Activated T-helper 2 cell treated with anti-CD3 and anti-CD28 coated beads, Interferon-gamma antibody, Interleukin-2, Interleukin-4, amounts not matched to agents 10 μg/mL and 5 μg/mL and 100 μg/mL, durations not matched to agents 14 hours and 24 hours and 36 hours (primary cell): ENCODE results near the gene DDX24. TPM values are rescaled to one million over a fixed set of nuclear protein-coding genes. Genes with fewer than 3 reads are reported as not detected.

ENCODE experiments used
- DNase-seq: peaks from one replicate; pipeline ENCODE4 v3.0.0; 2021; ENCODE audit warnings: low spot score
- H3K27ac Mint-ChIP-seq: one replicate; pipeline ENCODE4 v1.8.0; 2021; ENCODE audit warnings: mixed read lengths
- H3K27me3 Mint-ChIP-seq: one replicate; pipeline ENCODE4 v1.8.0; 2021; ENCODE audit warnings: low read depth, mixed read lengths
- H3K36me3 Mint-ChIP-seq: one replicate; pipeline ENCODE4 v1.8.0; 2021; ENCODE audit warnings: low read depth, mixed read lengths
- H3K4me1 Mint-ChIP-seq: one replicate; pipeline ENCODE4 v1.8.0; 2021; ENCODE audit warnings: low read depth, mixed read lengths
- H3K4me3 Mint-ChIP-seq: one replicate; pipeline ENCODE4 v1.8.0; 2021; ENCODE audit warnings: low read depth, mild to moderate bottlenecking, moderate library complexity, mixed read lengths
- H3K9me3 Mint-ChIP-seq: one replicate; pipeline ENCODE4 v1.8.0; 2021; ENCODE audit warnings: mixed read lengths
- intact Hi-C: fragments of 100-400 bp; cut with micrococcal nuclease; formaldehyde crosslinking; loops from one replicate; pipeline ENCODE4 v1.15.1; 2023
- total RNA-seq: library from RNA; stranded (reverse); gene quantifications from 2 replicates; pipeline ENCODE4 v1.2.3, GENCODE V29; 2022

DDX24 gene
- total RNA-seq, 1 donor from 2014 or later, result 277 TPM

DNA sequence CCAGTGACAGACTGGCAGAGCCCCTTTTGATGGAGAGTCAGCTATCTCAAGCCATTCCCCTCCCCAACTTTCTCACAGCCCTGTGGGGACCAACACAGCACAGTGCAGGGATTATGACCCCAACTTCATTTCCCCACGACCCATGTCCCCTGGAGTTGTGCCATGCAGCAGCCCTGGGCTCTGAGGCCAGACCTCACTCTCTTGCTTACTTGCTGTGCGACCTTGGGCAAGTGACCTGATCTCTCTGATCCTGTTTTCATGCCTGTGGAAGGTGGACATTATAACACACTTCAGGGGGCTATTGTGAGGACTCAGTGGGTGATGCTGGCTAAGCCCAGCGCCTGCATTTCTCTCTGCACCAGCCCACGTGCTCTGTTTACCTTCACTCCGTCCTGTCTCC is 40.8 kb downstream of the DDX24 start:
- Mint-ChIP-seq H3K27me3 (no peaks in the 10 kb centered on the region), H3K9me3 (no peaks in the 10 kb centered on the region), H3K4me1 (peaks cover 3% of the 10 kb centered on the region), H3K4me3 (no peak overlapping the region), H3K27ac (no peak overlapping the region), H3K36me3 (peaks cover 3% of the 10 kb centered on the region)
- no peak for DNase-seq
- intact Hi-C loops, result no loop called here

- H3K4me1 Mint-ChIP-seq, result peaks cover 3% of the 10 kb centered on the region
- H3K27ac Mint-ChIP-seq, result no peak overlapping the region
- intact Hi-C loops, result no loop called here
- no peaks in the 10 kb centered on the region for H3K27me3 Mint-ChIP-seq
- no peak for DNase-seq
- H3K9me3 Mint-ChIP-seq, result no peaks in the 10 kb centered on the region
- no peak overlapping the region for H3K4me3 Mint-ChIP-seq
- no peaks in the 10 kb centered on the region for H3K36me3 Mint-ChIP-seq
Measured at GRCh38 chr14:94038921-94039629, 41.9 kb downstream of the DDX24 start.

GRCh38 chr14:94038510-94038909 is 42.5 kb downstream of the DDX24 start:
- intact Hi-C loops, result no loop called here
- no peak for DNase-seq
- Mint-ChIP-seq H3K36me3 (no peaks in the 10 kb centered on the region), H3K4me1 (peaks cover 3% of the 10 kb centered on the region), H3K27me3 (no peaks in the 10 kb centered on the region), H3K27ac (no peak overlapping the region), H3K4me3 (no peak overlapping the region), H3K9me3 (no peaks in the 10 kb centered on the region)

- H3K4me1 Mint-ChIP-seq, result peaks cover 3% of the 10 kb centered on the region
- DNase-seq, result no peak
- intact Hi-C loops, result no loop called here
- no peaks in the 10 kb centered on the region for H3K9me3 Mint-ChIP-seq
- no peak overlapping the region for H3K27ac Mint-ChIP-seq
- no peak overlapping the region for H3K4me3 Mint-ChIP-seq
- H3K36me3 Mint-ChIP-seq, result no peaks in the 10 kb centered on the region
- no peaks in the 10 kb centered on the region for H3K27me3 Mint-ChIP-seq
Measured at GRCh38 chr14:94037954-94038353, 43.0 kb downstream of the DDX24 start.

- Mint-ChIP-seq H3K4me1 (peaks cover 3% of the 10 kb centered on the region), H3K9me3 (no peaks in the 10 kb centered on the region), H3K27me3 (no peaks in the 10 kb centered on the region), H3K36me3 (no peaks in the 10 kb centered on the region), H3K4me3 (no peak overlapping the region), H3K27ac (no peak overlapping the region)
- DNase-seq, result peak; percentile 69
- intact Hi-C loops, result loop anchor here (1.0 kb wide), 3 partner anchors 15 to 144 kb away; no protein-coding TSS in a partner anchor
Measured at GRCh38 chr14:94036313-94037167, 44.5 kb downstream of the DDX24 start.

DNA sequence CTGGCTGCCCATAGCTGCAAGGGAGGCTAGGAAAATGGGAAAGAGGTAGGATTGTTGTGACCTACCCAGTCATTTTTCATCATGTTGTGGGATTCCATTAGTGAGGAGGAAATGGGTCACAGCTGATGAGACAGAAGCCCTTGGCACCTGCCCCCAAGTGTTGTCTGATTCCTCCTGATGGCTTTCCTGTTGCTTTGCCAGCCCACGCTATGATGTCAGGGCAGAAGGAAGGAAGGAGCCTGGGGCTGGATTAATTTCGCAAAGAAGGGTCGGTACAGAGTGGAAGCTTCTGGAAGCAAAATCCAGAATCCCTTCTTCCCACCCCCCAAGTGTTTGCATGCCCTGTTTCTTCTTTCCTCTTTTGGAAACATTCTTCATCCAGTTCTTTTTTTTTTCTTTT is 46.1 kb downstream of the DDX24 start:
- Mint-ChIP-seq H3K27me3 (no peaks in the 10 kb centered on the region), H3K9me3 (no peaks in the 10 kb centered on the region), H3K36me3 (no peaks in the 10 kb centered on the region), H3K27ac (no peak overlapping the region), H3K4me3 (no peak overlapping the region), H3K4me1 (peaks cover 3% of the 10 kb centered on the region)
- DNase-seq, result no peak
- intact Hi-C loops, result no loop called here

DNA sequence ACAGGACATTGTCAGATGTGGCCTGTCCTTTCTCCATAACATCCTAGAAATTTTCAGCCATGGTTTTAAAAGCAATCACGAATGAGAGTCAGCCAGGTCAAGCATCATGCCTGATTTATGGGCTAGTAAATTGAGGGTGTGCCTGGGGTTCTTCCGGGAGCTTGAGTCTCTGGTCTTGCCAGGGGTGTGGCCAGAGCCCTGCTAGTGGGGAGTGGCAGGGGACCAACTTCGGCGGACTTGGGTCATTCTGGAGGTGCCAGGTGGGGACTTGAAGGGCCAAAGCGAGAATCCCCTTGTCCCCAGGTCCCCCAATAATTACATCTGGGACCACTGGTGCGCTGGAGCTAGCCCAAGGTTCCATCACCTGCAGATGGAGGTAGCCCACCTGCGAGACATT is 49.1 kb downstream of the DDX24 start:
- intact Hi-C loops, result no loop called here
- no peak for DNase-seq
- no peak overlapping the region for H3K4me3 Mint-ChIP-seq
- no peaks in the 10 kb centered on the region for H3K9me3 Mint-ChIP-seq
- no peaks in the 10 kb centered on the region for H3K27me3 Mint-ChIP-seq
- no peaks in the 10 kb centered on the region for H3K36me3 Mint-ChIP-seq
- peaks cover 14% of the 10 kb centered on the region for H3K4me1 Mint-ChIP-seq
- no peak overlapping the region for H3K27ac Mint-ChIP-seq

DNA sequence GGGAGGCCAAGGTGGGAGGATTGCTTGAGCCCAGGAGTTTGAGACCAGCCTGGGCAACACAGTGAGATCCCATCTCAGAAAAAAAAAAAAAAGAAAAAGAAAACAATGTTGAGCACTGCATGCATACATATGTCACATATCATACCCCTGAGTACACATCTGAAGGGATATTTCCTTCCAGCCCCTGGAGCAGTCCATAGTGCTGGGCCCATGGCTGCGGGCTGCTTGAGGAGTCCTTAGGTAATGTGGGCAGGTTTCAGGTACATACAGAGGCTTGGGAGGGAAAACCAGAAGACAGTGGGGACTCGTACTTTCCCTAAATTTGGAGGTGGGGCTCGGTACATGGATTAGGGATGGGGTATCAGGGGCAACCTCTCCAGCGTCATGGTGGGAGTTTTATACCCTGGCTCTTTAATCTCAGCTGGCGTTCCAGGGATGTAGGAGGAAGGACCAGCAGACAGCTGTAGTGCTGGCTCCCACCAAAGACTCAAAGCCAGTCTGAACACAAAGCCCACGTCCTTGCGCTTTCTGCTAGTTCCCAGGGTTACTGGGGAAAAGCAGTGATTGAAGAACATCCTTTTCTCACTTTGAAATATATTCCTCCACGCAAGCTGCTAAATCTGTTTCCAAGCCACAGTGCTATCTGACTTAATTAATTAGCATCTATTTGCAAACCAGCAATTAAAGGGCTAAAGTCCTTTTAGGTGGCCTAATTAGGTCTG is 49.7 kb downstream of the DDX24 start:
- intact Hi-C loops, result no loop called here
- H3K9me3 Mint-ChIP-seq, result no peaks in the 10 kb centered on the region
- H3K36me3 Mint-ChIP-seq, result no peaks in the 10 kb centered on the region
- no peak overlapping the region for H3K4me3 Mint-ChIP-seq
- H3K27me3 Mint-ChIP-seq, result no peaks in the 10 kb centered on the region
- DNase-seq, result no peak
- no peak overlapping the region for H3K27ac Mint-ChIP-seq
- peaks cover 11% of the 10 kb centered on the region for H3K4me1 Mint-ChIP-seq

- peaks cover 16% of the 10 kb centered on the region for H3K4me1 Mint-ChIP-seq
- DNase-seq, result no peak
- intact Hi-C loops, result no loop called here
- no peaks in the 10 kb centered on the region for H3K27me3 Mint-ChIP-seq
- H3K36me3 Mint-ChIP-seq, result no peaks in the 10 kb centered on the region
- no peaks in the 10 kb centered on the region for H3K9me3 Mint-ChIP-seq
- H3K4me3 Mint-ChIP-seq, result no peak overlapping the region
- no peak overlapping the region for H3K27ac Mint-ChIP-seq
Measured at GRCh38 chr14:94030571-94030970, 50.4 kb downstream of the DDX24 start.

GRCh38 chr14:94029671-94030203 is 51.3 kb downstream of the DDX24 start:
- H3K9me3 Mint-ChIP-seq, result no peaks in the 10 kb centered on the region
- peaks cover 16% of the 10 kb centered on the region for H3K4me1 Mint-ChIP-seq
- DNase-seq, result no peak
- no peak overlapping the region for H3K4me3 Mint-ChIP-seq
- H3K27ac Mint-ChIP-seq, result no peak overlapping the region
- no peaks in the 10 kb centered on the region for H3K36me3 Mint-ChIP-seq
- H3K27me3 Mint-ChIP-seq, result no peaks in the 10 kb centered on the region
- intact Hi-C loops, result no loop called here

- H3K36me3 Mint-ChIP-seq, result no peaks in the 10 kb centered on the region
- no peak for DNase-seq
- H3K4me3 Mint-ChIP-seq, result no peak overlapping the region
- no peak overlapping the region for H3K27ac Mint-ChIP-seq
- H3K27me3 Mint-ChIP-seq, result no peaks in the 10 kb centered on the region
- no peaks in the 10 kb centered on the region for H3K9me3 Mint-ChIP-seq
- intact Hi-C loops, result no loop called here
- H3K4me1 Mint-ChIP-seq, result peaks cover 16% of the 10 kb centered on the region
Measured at GRCh38 chr14:94029265-94029664, 51.7 kb downstream of the DDX24 start.

DNA sequence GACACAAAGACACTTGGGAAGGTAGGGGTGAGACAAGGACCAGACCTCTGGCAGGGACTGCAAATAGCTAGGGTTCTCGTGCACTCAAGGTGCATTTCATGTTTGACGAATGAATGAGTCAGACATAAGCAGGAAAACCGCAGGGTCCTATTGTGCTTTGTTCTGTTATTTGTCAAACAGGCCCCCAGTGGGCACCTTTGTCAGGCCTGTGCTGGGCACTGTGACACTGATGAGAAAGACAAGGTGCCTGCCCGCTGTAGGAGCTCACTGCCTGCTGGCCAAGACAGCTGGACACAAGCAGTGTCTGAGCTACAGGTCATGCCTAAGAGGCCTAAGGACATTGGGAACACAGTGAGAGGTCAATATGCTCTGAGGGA is 52.6 kb downstream of the DDX24 start:
- peaks cover 16% of the 10 kb centered on the region for H3K4me1 Mint-ChIP-seq
- peak; percentile 20 for DNase-seq
- intact Hi-C loops, result no loop called here
- H3K27ac Mint-ChIP-seq, result peak overlapping the region; percentile 70
- no peaks in the 10 kb centered on the region for H3K36me3 Mint-ChIP-seq
- H3K4me3 Mint-ChIP-seq, result peak overlapping the region; percentile 59
- H3K27me3 Mint-ChIP-seq, result no peaks in the 10 kb centered on the region
- no peaks in the 10 kb centered on the region for H3K9me3 Mint-ChIP-seq
